Endothelial cell of umbilical vein (primary cell): ENCODE results near the gene CCDC124. TPM values are rescaled to one million over a fixed set of nuclear protein-coding genes. Genes with fewer than 3 reads are reported as not detected.
"Not testable (repeated sequence)": the region's sequence is repeated elsewhere in the genome, so short reads cannot be mapped to it uniquely, and the experiment has no call there.

Source experiments
- BruUV-seq: library from RNA; stranded (reverse); fragments of 400-500 nt; replicated peaks from 2 replicates; lab custom pipeline; 2021; lab: Mats Ljungman, UMichigan
- CTCF ChIA-PET: fragments of 300-600, 350-600 bp; sonication (Branson Sonifier 250); formaldehyde crosslinking; loops from one replicate; lab custom pipeline; 2021; ENCODE audit warnings: antibody characterized with exemption, inconsistent platforms; lab: Charles Lee
- POLR2A ChIA-PET: fragments of 300-600, 350-600 bp; sonication (Branson Sonifier 250); formaldehyde crosslinking; loops from one replicate; lab custom pipeline; 2021; ENCODE audit warnings: antibody characterized with exemption, inconsistent platforms; lab: Charles Lee
- DNase-seq: peaks from one replicate; pipeline ENCODE4 v3.0.0-alpha.2; 2011; ENCODE audit warnings: low read depth, low spot score
- FAIRE-seq: peaks from 2 replicates; lab custom pipeline; 2011; peaks lifted over from hg19 to GRCh38; lab: Jason Lieb, UNC
- H2AFZ ChIP-seq: 2 replicates; pipeline ENCODE4 v1.6.0; 2012; ENCODE audit warnings: low read depth, low read length, control low read depth, inconsistent platforms
- H3K27ac ChIP-seq: 2 replicates; pipeline ENCODE4 v1.5.1; 2011; ENCODE audit warnings: low read depth, mild to moderate bottlenecking, control low read depth, low read length, moderate library complexity; ENCODE audit not compliant: insufficient read depth
- H3K27me3 ChIP-seq, 2 experiments: 2 replicates each; pipeline versions ENCODE4 v1.6.0 to v1.6.1; 2011; ENCODE audit warnings: low read length in 2 of 2, mixed read lengths in 1 of 2; ENCODE audit not compliant: control insufficient read depth in 2 of 2, insufficient read depth in 2 of 2
- H3K36me3 ChIP-seq, 2 experiments: 2 replicates in 1 of 2; 3 replicates in 1 of 2; pipeline ENCODE4 v1.5.1; 2011; ENCODE audit warnings: low read length in 2 of 2, mild to moderate bottlenecking in 1 of 2, moderate library complexity in 1 of 2; ENCODE audit not compliant: control insufficient read depth in 2 of 2, insufficient read depth in 2 of 2; ENCODE audit errors: extremely low read depth in 1 of 2
- H3K4me1 ChIP-seq: 3 replicates; pipeline ENCODE4 v1.5.1; 2011; ENCODE audit warnings: mild to moderate bottlenecking, low read length; ENCODE audit not compliant: control insufficient read depth, insufficient read depth; ENCODE audit errors: extremely low read depth
- H3K4me2 ChIP-seq: 2 replicates; pipeline ENCODE4 v1.6.1; 2011; ENCODE audit warnings: low read length, control low read depth, mixed read lengths; ENCODE audit not compliant: insufficient read depth
- H3K4me3 ChIP-seq, 3 experiments: fragments of 200-600 bp in 1 of 3; sonication (generic), shearing (Covaris generic) in 1 of 3; replicated peaks in 1 of 3; 2 replicates each; pipeline ENCODE4 v1.5.1; 2011 to 2016; ENCODE audit warnings: control low read depth in 3 of 3, low read length in 3 of 3, mild to moderate bottlenecking in 2 of 3, inconsistent platforms in 1 of 3, low read depth in 1 of 3, moderate library complexity in 1 of 3; ENCODE audit not compliant: insufficient read depth in 1 of 3
- H3K79me2 ChIP-seq: 2 replicates; pipeline ENCODE4 v1.6.0; 2012; ENCODE audit warnings: low read length, inconsistent platforms; ENCODE audit not compliant: control insufficient read depth, insufficient read depth
- H3K9ac ChIP-seq: replicated peaks from 2 replicates; pipeline ENCODE3; 2011; ENCODE audit warnings: low read length, control low read depth; ENCODE audit not compliant: insufficient read depth; ENCODE audit errors: extremely low read depth
- H3K9me1 ChIP-seq: replicated peaks from 3 replicates; pipeline ENCODE4 v1.6.0; 2011; ENCODE audit warnings: mild to moderate bottlenecking, low read length; ENCODE audit not compliant: control insufficient read depth, insufficient read depth; ENCODE audit errors: extremely low read depth
- H3K9me3 ChIP-seq: replicated peaks from 2 replicates; pipeline ENCODE4 v1.5.1; 2012; ENCODE audit warnings: low read length, inconsistent platforms; ENCODE audit not compliant: control insufficient read depth, insufficient read depth
- H4K20me1 ChIP-seq: replicated peaks from 2 replicates; pipeline ENCODE3; 2011; ENCODE audit warnings: mild to moderate bottlenecking, low read length; ENCODE audit not compliant: control insufficient read depth, insufficient read depth; ENCODE audit errors: extremely low read depth
- EZH2 ChIP-seq: IDR thresholded peaks from 2 replicates; pipeline ENCODE4 v1.6.1; 2012; ENCODE audit warnings: borderline replicate concordance, low read depth, mild to moderate bottlenecking, moderate library complexity, low read length, inconsistent platforms; ENCODE audit not compliant: severe bottlenecking
- FOS ChIP-seq: IDR thresholded peaks from 2 replicates; pipeline ENCODE4 v1.6.1; 2011; ENCODE audit warnings: mild to moderate bottlenecking, low read length, moderate library complexity, borderline replicate concordance; ENCODE audit not compliant: insufficient read depth
- GATA2 ChIP-seq: IDR thresholded peaks from 2 replicates; pipeline ENCODE4 v1.7.0; 2011; ENCODE audit warnings: low read depth, mild to moderate bottlenecking, moderate library complexity, mixed read lengths, low read length; ENCODE audit not compliant: insufficient read length, insufficient read depth
- JUN ChIP-seq: IDR thresholded peaks from 2 replicates; pipeline ENCODE4 v1.6.1; 2011; ENCODE audit warnings: borderline replicate concordance, low read depth; ENCODE audit not compliant: insufficient read length, insufficient read depth
- MYC ChIP-seq: IDR thresholded peaks from one replicate; pipeline ENCODE4 v1.6.1; 2011; ENCODE audit warnings: mild to moderate bottlenecking, low read depth, low read length
- POLR2A ChIP-seq: IDR thresholded peaks from 2 replicates; pipeline ENCODE4 v1.6.1; 2012; ENCODE audit warnings: low read depth, mild to moderate bottlenecking, control low read depth, low read length
- POLR2AphosphoS5 ChIP-seq: IDR thresholded peaks from 2 replicates; pipeline ENCODE4 v1.6.1; 2012; ENCODE audit warnings: low read depth, mild to moderate bottlenecking, control low read depth, low read length, moderate library complexity; ENCODE audit not compliant: insufficient read depth
- dilution Hi-C: fragments of 300-500 bp; cut with MboI; formaldehyde crosslinking; loops from one replicate; pipeline ENCODE4 v1.15.0; 2019; ENCODE audit warnings: low sequenced_read_pairs; ENCODE audit not compliant: extremely low pct_ligation_motif_present
- intact Hi-C: fragments of 100-400 bp; cut with micrococcal nuclease; formaldehyde crosslinking; loops from one replicate; pipeline ENCODE4 v1.10.0; 2022
- polyA plus RNA-seq, 4 experiments: library from polyadenylated mRNA; depleted of rRNA in 3 of 4; stranded (reverse) in 3 of 4; unstranded in 1 of 4; fragments of >200 nt; gene quantifications; 2 replicates each; pipeline versions ENCODE4 v1.2.1 to v1.2.3, GENCODE V29; 2011 to 2012; ENCODE audit warnings: missing spikeins in 1 of 4
- total RNA-seq: library from RNA; stranded (reverse); gene quantifications from 2 replicates; pipeline ENCODE4 v1.2.3, GENCODE V29; 2021
- TF ChIP-seq, protein P1 (sequence below): IDR thresholded peaks from 2 replicates; pipeline ENCODE4 v1.6.1; 2011; ENCODE audit not compliant: insufficient read depth, insufficient read length
- TF ChIP-seq, protein P2 (sequence below), 2 donors: IDR thresholded peaks; 1 replicate in 1 of 2; 2 replicates in 1 of 2; pipeline ENCODE4 v1.5.1; 2011; ENCODE audit warnings: low read length in 2 of 2, mild to moderate bottlenecking in 2 of 2, moderate library complexity in 2 of 2, control low read depth in 1 of 2, inconsistent platforms in 1 of 2, low read depth in 1 of 2; ENCODE audit not compliant: insufficient read depth in 1 of 2; ENCODE audit errors: extremely low read depth in 1 of 2

Gene CCDC124
- total and polyA plus RNA-seq, 2 donors (not counting 3 experiments of a cell fraction or from before 2014, with no cell fraction given), result 101 to 115 TPM

DNA sequence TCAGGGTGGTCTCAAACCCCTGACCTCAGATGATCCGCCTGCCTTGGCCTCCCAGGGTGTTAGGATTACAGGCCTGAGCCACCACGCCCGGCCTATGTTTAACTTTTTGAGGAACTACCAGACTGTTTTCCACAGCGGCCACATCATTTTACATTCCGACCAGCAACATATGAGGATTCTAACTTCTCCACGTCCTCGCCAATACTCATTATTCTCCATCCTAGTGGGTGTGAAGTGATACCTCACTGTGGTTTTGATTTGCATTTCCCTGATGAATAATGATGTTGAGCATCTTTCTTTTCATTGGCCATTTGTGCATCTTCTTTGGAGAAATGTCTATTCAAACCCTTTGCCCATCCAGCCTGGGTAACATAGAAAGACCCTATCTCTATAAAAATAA lies 46.3 kb upstream of the CCDC124 start:
- Histone ChIP-seq H3K36me3 (no peaks in the 10 kb centered on the region), H3K9me1 (no peaks in the 10 kb centered on the region), H3K9ac (no peak overlapping the region), H2AFZ (no peak overlapping the region), H4K20me1 (no peaks in the 10 kb centered on the region), H3K9me3 (no peaks in the 10 kb centered on the region), H3K4me3 (no peak overlapping the region), H3K4me1 (no peaks in the 10 kb centered on the region), H3K79me2 (no peaks in the 10 kb centered on the region), H3K27ac (no peak overlapping the region), H3K27me3 (no peaks in the 10 kb centered on the region), H3K4me2 (no peak overlapping the region)
- CTCF ChIA-PET, result interaction anchor here (0.7 kb wide), 1 partner anchor 1349 kb away, joined by 3 read pairs; no protein-coding TSS in a partner anchor
- DNase-seq (no peak), FAIRE-seq (no peak)
- intact Hi-C loops (no loop called here), dilution Hi-C loops (no loop called here)
- POLR2A ChIA-PET, result no interaction called here
- no TSS peak for BruUV-seq
- no peak for TF ChIP-seq MYC
- TF ChIP-seq JUN, result no peak
- no peak for TF ChIP-seq POLR2A
- TF ChIP-seq GATA2, result no peak
- TF ChIP-seq POLR2AphosphoS5, result no peak
- no peak for TF ChIP-seq EZH2
- TF ChIP-seq, protein P1, sequence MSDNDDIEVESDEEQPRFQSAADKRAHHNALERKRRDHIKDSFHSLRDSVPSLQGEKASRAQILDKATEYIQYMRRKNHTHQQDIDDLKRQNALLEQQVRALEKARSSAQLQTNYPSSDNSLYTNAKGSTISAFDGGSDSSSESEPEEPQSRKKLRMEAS, result no peak
- TF ChIP-seq, protein P2, sequence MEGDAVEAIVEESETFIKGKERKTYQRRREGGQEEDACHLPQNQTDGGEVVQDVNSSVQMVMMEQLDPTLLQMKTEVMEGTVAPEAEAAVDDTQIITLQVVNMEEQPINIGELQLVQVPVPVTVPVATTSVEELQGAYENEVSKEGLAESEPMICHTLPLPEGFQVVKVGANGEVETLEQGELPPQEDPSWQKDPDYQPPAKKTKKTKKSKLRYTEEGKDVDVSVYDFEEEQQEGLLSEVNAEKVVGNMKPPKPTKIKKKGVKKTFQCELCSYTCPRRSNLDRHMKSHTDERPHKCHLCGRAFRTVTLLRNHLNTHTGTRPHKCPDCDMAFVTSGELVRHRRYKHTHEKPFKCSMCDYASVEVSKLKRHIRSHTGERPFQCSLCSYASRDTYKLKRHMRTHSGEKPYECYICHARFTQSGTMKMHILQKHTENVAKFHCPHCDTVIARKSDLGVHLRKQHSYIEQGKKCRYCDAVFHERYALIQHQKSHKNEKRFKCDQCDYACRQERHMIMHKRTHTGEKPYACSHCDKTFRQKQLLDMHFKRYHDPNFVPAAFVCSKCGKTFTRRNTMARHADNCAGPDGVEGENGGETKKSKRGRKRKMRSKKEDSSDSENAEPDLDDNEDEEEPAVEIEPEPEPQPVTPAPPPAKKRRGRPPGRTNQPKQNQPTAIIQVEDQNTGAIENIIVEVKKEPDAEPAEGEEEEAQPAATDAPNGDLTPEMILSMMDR (IDR thresholded peaks at IDR 0.05; ENCODE audit: extremely low read depth in 1 of 2, insufficient read depth in 1 of 2, low read depth in 1 of 2, low read length in 2 of 2), result no peak
- TF ChIP-seq FOS, result no peak

DNA sequence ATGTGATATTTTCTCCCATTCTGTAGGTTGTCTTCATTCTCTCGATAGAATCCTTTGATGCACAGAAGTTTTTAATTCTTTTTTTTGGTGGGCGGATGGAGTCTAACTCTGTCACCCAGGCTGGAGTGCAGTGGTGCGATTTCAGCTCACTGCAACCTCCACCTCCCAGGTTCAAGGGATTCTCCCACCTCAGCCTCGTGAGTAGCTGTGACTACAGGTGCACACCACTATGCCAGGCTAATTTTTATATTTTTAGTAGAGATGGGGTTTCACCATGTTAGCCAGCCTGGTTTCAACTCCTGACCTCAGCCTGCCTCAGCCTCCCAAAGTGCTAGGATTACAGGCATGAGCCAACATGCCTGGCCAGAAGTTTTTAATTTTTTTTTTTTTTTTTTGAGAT lies 45.6 kb upstream of the CCDC124 start:
- H3K4me1 ChIP-seq, intact Hi-C loops, H3K9me3 ChIP-seq, H3K79me2 ChIP-seq, POLR2A ChIA-PET, DNase-seq, H3K27ac ChIP-seq, FAIRE-seq, H3K4me2 ChIP-seq, H3K4me3 ChIP-seq, H3K9ac ChIP-seq, H3K27me3 ChIP-seq, BruUV-seq, CTCF ChIA-PET, H2AFZ ChIP-seq, H4K20me1 ChIP-seq, dilution Hi-C loops, H3K9me1 ChIP-seq, H3K36me3 ChIP-seq: not testable (repeated sequence)
